KMS-11 (cell line): Measurements from ENCODE around the gene AQP4.

Experiments
- H2AFZ ChIP-seq: fragments of 200-600 bp; sonication (generic); 2 replicates; pipeline ENCODE4 v1.6.1; 2016; ENCODE audit warnings: antibody characterized with exemption, mixed run types, low read depth
- H3K27ac ChIP-seq: fragments of 200-600 bp; sonication (generic); 2 replicates; pipeline ENCODE4 v1.6.1; 2016; ENCODE audit warnings: mild to moderate bottlenecking, mixed run types
- H3K27me3 ChIP-seq: fragments of 200-600 bp; sonication (generic); 2 replicates; pipeline ENCODE4 v1.6.1; 2017; ENCODE audit warnings: mild to moderate bottlenecking, low read depth, mixed run types, moderate library complexity; ENCODE audit not compliant: insufficient read depth
- H3K36me3 ChIP-seq: fragments of 200-600 bp; sonication (generic); 2 replicates; pipeline ENCODE4 v1.6.1; 2017; ENCODE audit warnings: mild to moderate bottlenecking, mixed run types; ENCODE audit not compliant: insufficient read depth
- H3K4me1 ChIP-seq: fragments of 200-600 bp; sonication (generic); 2 replicates; pipeline ENCODE4 v1.6.1; 2016; ENCODE audit warnings: mild to moderate bottlenecking, low read depth, mixed run types; ENCODE audit not compliant: poor library complexity, severe bottlenecking
- H3K4me2 ChIP-seq: fragments of 200-600 bp; sonication (generic); 2 replicates; pipeline ENCODE4 v1.7.0; 2016; ENCODE audit warnings: mild to moderate bottlenecking, mixed run types
- H3K4me3 ChIP-seq: fragments of 200-600 bp; sonication (generic); IDR thresholded peaks from 2 replicates; pipeline ENCODE4 v1.6.1; 2017; ENCODE audit warnings: low read depth, low read length, mixed read lengths; ENCODE audit not compliant: insufficient read depth
- H3K79me2 ChIP-seq: fragments of 200-600 bp; sonication (generic); 2 replicates; pipeline ENCODE4 v1.6.1; 2016; ENCODE audit warnings: low read depth, mixed run types; ENCODE audit not compliant: insufficient read depth
- H3K9ac ChIP-seq: fragments of 200-600 bp; sonication (generic); 2 replicates; pipeline ENCODE4 v1.6.1; 2016; ENCODE audit warnings: mild to moderate bottlenecking, mixed run types
- H4K20me1 ChIP-seq: fragments of 200-600 bp; sonication (generic); 2 replicates; pipeline ENCODE4 v1.6.1; 2016; ENCODE audit warnings: mild to moderate bottlenecking, mixed run types; ENCODE audit not compliant: insufficient read depth
- TF ChIP-seq, protein P1 (sequence below): fragments of 200-600 bp; sonication (generic); conservative IDR thresholded peaks from 2 replicates; pipeline ENCODE4 v1.6.1; 2017; ENCODE audit warnings: low read depth, mild to moderate bottlenecking, antibody characterized with exemption, low read length, moderate library complexity, mixed read lengths

Gene AQP4

DNA sequence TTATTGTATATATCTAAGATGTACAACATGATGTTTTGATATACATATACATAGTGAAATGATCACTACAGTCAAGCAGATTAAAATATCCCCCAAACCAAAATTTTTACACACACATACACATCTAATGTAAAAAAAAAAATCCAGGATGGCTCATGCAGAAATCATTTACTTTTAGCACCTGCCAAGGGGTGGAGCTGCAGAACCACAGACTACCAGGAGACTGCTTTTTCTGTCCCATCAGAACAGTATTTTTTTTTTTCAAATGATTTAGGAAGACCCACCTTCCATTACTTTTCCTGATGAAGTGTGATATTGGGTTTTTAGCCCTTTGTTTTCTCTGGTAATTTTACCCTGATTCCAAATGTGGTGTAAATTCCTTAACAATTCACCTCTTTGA, 61.9 kb downstream of the AQP4 start:
- Histone ChIP-seq H3K4me1 (no peaks in the 10 kb centered on the region), H3K4me2 (no peak overlapping the region), H3K27me3 (no peaks in the 10 kb centered on the region), H2AFZ (no peak overlapping the region), H3K9ac (no peak overlapping the region), H4K20me1 (no peaks in the 10 kb centered on the region), H3K36me3 (no peaks in the 10 kb centered on the region), H3K79me2 (no peaks in the 10 kb centered on the region), H3K27ac (no peak overlapping the region), H3K4me3 (no peak overlapping the region)
- TF ChIP-seq, protein P1, sequence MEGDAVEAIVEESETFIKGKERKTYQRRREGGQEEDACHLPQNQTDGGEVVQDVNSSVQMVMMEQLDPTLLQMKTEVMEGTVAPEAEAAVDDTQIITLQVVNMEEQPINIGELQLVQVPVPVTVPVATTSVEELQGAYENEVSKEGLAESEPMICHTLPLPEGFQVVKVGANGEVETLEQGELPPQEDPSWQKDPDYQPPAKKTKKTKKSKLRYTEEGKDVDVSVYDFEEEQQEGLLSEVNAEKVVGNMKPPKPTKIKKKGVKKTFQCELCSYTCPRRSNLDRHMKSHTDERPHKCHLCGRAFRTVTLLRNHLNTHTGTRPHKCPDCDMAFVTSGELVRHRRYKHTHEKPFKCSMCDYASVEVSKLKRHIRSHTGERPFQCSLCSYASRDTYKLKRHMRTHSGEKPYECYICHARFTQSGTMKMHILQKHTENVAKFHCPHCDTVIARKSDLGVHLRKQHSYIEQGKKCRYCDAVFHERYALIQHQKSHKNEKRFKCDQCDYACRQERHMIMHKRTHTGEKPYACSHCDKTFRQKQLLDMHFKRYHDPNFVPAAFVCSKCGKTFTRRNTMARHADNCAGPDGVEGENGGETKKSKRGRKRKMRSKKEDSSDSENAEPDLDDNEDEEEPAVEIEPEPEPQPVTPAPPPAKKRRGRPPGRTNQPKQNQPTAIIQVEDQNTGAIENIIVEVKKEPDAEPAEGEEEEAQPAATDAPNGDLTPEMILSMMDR = peak; percentile 35

DNA sequence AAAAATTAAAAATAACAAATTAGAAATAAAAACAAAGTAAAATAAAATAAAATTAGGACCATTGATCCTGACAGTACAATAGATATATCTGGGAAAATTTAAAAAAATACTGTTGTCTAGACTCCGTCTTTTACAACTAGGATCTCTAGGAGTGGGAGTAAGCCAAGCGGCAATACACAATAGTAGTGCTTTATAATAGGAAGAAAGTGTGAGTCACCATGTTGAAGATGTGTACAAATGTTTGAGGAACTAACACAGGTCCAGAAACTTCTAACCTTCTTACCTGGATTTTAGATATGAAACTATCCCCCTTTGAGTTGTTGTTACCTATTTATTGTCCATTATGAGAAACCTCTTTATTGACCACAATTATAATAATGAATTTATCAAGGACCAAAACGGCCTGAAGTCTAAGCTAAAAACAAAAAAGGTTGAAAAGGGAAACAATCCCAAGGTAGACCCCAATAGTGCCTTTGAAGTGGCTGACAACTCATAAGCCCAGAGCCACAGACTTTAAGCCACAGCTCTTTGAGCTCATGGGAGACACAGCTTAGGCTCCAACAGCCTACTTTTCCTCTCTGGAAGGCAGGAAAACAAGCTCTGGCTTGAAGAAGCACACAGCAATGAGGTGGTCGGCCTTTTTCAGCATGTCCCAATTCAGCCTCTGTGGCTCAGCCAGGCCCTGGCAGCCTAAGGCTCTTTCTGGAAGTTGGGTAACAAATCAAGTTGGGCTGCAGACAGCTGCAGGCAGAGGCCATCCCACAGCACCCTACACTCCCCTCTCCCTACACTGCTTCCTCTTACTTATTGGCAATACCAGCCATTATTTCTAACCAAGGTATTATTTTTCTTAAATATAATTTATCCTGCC, 62.9 kb downstream of the AQP4 start:
- TF ChIP-seq, protein P1 = no peak
- H3K27me3 ChIP-seq = no peaks in the 10 kb centered on the region
- no peaks in the 10 kb centered on the region for H3K79me2 ChIP-seq
- no peak overlapping the region for H2AFZ ChIP-seq
- no peak overlapping the region for H3K9ac ChIP-seq
- H3K4me2 ChIP-seq = no peak overlapping the region
- no peak overlapping the region for H3K27ac ChIP-seq
- no peak overlapping the region for H3K4me3 ChIP-seq
- H4K20me1 ChIP-seq = no peaks in the 10 kb centered on the region
- H3K36me3 ChIP-seq = no peaks in the 10 kb centered on the region
- no peaks in the 10 kb centered on the region for H3K4me1 ChIP-seq
